LNCAP (cell line): ENCODE data around the gene DZANK1.

Experiments used
- CTCF ChIP-seq: fragments of 450-650 bp; IDR thresholded peaks from 2 replicates; pipeline ENCODE4 v1.5.1; 2017; ENCODE audit warnings: mild to moderate bottlenecking

The DZANK1 gene

GRCh38 chr20:18391686-18392085 lies 75.1 kb downstream of the DZANK1 start:
- no peak for TF ChIP-seq CTCF

- no peak for TF ChIP-seq CTCF
Observed at GRCh38 chr20:18390201-18390600, 76.6 kb downstream of the DZANK1 start.

GRCh38 chr20:18388860-18389259 lies 78.0 kb downstream of the DZANK1 start:
- no peak for TF ChIP-seq CTCF

GRCh38 chr20:18380908-18381529 lies 85.8 kb downstream of the DZANK1 start:
- TF ChIP-seq CTCF = no peak

GRCh38 chr20:18377896-18378481 lies 88.8 kb downstream of the DZANK1 start:
- TF ChIP-seq CTCF = no peak

- no peak for TF ChIP-seq CTCF
Observed at GRCh38 chr20:18372296-18372695, 94.5 kb downstream of the DZANK1 start.

- TF ChIP-seq CTCF = no peak
Observed at GRCh38 chr20:18364768-18365167, 102.1 kb downstream of the DZANK1 start.

GRCh38 chr20:18363708-18364107 lies 103.1 kb downstream of the DZANK1 start:
- TF ChIP-seq CTCF = no peak
